Stimulated activated naive CD8-positive, alpha-beta T cell treated with anti-CD3 and anti-CD28 coated beads, Interleukin-15, amount 100 ng/mL, for 72 hours (primary cell): ENCODE measurements around the gene QSER1.
"Not testable (repeated sequence)": the region's sequence is repeated elsewhere in the genome, so short reads cannot be mapped to it uniquely, and the experiment has no call there.

ENCODE experiments used
- ATAC-seq: fragments of 150-1000 bp; cut with Tn5 transposase; 2 replicates; pipeline ENCODE4 v1.10.0; 2021; ENCODE audit warnings: mild to moderate bottlenecking, moderate library complexity
- DNase-seq, 2 donors: peaks; one replicate each; pipeline ENCODE4 v3.0.0; 2021 to 2022
- H3K27ac Mint-ChIP-seq, 2 donors: one replicate each; pipeline ENCODE4 v1.8.0; 2022; ENCODE audit warnings: mild to moderate bottlenecking in 2 of 2, mixed read lengths in 2 of 2, moderate library complexity in 2 of 2
- H3K27me3 Mint-ChIP-seq: one replicate; pipeline ENCODE4 v1.8.0; 2022; ENCODE audit warnings: mixed read lengths
- H3K4me1 Mint-ChIP-seq: one replicate; pipeline ENCODE4 v1.8.0; 2022; ENCODE audit warnings: mild to moderate bottlenecking, mixed read lengths
- H3K4me3 Mint-ChIP-seq, 2 donors: one replicate each; pipeline ENCODE4 v1.8.0; 2022; ENCODE audit warnings: mild to moderate bottlenecking in 2 of 2, mixed read lengths in 2 of 2, moderate library complexity in 1 of 2
- H3K9me3 Mint-ChIP-seq, 2 donors: one replicate each; pipeline ENCODE4 v1.8.0; 2022; ENCODE audit warnings: mixed read lengths in 2 of 2

The QSER1 gene

DNA sequence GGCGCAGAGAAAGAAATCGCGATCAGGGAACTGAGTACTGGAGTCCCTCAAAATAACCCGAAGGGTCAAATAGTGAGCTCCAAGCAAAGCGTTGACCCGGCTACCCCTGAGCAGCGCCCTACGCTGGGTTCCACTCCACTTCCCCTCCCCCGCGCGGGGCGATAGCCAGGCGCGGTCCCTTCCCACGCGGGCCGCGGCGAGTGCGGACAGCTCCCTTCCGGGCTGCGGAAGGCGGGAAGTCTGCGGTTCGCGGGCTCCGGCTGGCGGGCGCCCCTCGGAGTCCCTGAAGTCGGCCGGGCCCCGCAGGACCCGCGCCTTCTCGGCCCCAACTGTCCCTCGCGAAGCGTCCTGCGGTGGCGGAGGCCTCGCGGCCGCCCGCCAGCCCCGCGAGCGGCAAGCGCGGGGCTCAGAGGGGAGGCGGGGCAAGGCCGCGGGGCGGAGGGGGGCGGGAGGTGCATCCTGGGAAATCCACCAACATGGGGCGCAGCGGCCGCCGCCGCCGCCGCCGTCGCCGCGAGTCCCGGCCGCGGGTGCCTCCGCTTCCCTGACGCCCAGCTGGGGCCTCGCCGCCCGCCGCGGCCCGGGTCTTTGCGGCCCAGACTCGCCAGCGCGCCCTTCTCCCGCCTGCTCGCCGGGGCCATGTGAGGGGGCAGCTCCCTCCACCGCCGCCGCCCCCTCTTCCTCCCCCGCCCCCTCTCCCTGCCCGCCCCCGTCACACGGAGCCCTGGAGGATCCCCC, at the start of gene QSER1:
QSER1 (plus strand) TSS at position 457 of the 738 bp plus-strand sequence. CDS start 315 bp downstream, outside the sequence.
- peak within 1 kb of the TSS; percentile 99 for H3K27ac Mint-ChIP-seq
- ATAC-seq: peak; percentile 72
- peaks cover 31% of the 10 kb centered on the region for H3K4me1 Mint-ChIP-seq

DNA sequence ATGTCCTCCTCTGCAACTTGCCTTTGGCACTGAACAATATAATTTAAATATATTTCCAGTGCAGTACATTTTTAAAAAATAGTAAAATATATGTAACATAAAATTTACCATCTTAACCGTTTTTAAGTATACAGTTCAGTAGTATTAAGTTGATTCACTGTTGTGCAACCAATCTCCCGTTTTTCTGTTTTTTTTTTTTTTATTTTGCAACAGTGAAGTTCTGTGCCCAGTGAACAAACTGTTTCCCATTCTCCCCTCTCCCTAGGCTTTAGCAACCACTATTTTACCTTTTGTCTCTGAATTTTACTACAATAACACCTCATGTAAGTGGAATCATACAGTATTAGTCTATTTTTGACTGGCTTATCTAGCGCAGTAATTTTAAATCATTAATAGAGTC, 49.1 kb upstream of the QSER1 start:
- H3K27ac Mint-ChIP-seq: peak overlapping the region in 1 of 2 donors; percentile 35
- DNase-seq (no peak), ATAC-seq (no peak)
- no peaks in the 10 kb centered on the region for H3K4me1 Mint-ChIP-seq
- H3K27me3 Mint-ChIP-seq: peaks cover 16% of the 10 kb centered on the region
- H3K4me3 Mint-ChIP-seq: no peak overlapping the region
- H3K9me3 Mint-ChIP-seq: no peaks in the 10 kb centered on the region

More for the DNA sequence above, at the start of gene QSER1:
- Mint-ChIP-seq H3K27me3 (no peaks in the 10 kb centered on the region), H3K4me3 (peak within 1 kb of the TSS; percentile 99 to 100), H3K9me3 (no peaks in the 10 kb centered on the region)
- DNase-seq: peak; percentile 59 to 66

DNA sequence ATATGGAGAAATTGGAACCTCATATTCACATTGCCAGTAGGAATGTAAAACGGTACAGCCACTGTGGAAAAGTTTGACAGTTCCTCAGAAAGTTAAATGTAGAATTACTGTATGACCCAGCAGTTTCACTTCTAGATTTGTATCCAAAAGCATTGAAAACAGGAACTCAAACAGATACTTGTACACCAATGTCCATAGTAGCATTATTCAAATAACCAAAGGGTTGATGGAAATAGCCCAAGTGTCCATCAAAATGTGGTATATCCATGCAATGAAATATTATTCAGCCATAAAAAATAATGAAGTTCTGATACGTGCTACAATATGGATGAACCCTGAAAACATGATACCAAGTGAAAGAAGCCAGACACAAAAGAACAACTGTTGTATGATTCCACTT, 45.1 kb upstream of the QSER1 start:
- peaks cover 15% of the 10 kb centered on the region for H3K27me3 Mint-ChIP-seq
- H3K9me3 Mint-ChIP-seq: no peaks in the 10 kb centered on the region
- H3K27ac Mint-ChIP-seq: no peak overlapping the region
- H3K4me1 Mint-ChIP-seq: no peaks in the 10 kb centered on the region
- DNase-seq (no peak), ATAC-seq (no peak)
- H3K4me3 Mint-ChIP-seq: no peak overlapping the region

DNA sequence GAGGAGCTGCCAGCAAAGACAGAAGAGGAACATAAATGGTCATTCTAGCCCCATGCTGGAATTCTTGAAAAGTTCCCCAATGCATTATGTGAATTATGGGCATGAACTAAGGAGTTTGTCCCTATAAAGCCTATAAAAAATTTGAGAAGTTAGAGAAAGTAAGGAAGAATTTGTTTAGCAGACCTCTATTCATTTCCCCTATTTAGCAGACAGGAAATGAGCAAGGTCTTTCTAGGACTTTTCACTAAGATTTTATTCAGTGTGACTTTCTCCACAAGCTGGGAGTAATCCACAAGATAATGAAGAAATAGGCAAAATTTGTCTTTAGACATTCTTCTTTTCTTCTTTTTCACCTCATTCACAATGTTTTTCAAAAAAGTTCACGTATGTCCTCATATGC, 42.9 kb upstream of the QSER1 start:
- peaks cover 8% of the 10 kb centered on the region for H3K27me3 Mint-ChIP-seq
- H3K4me3 Mint-ChIP-seq: no peak overlapping the region
- H3K27ac Mint-ChIP-seq: no peak overlapping the region
- no peaks in the 10 kb centered on the region for H3K4me1 Mint-ChIP-seq
- no peaks in the 10 kb centered on the region for H3K9me3 Mint-ChIP-seq
- no peak for DNase-seq
- ATAC-seq: no peak

DNA sequence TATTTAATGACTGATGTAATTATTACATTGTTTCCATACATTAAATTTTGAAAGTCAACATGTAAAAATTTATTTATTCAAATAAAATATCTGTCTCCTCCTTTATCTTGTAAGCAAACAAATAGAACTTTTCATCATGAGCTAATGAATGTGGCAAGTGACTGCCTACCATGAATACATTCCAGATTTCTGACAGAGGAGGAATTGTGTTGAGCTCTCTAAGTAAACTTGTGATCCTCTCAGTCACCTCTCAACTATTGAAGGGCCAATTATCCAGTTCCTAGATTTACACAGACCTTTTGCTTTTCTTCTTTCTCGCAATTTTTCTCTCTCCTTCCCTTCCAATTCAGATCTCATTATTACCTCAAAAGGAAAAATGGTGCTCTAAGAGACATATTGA, 41.4 kb upstream of the QSER1 start:
- Mint-ChIP-seq H3K27ac (no peak overlapping the region), H3K4me3 (no peak overlapping the region), H3K9me3 (no peaks in the 10 kb centered on the region), H3K27me3 (peaks cover 5% of the 10 kb centered on the region), H3K4me1 (no peaks in the 10 kb centered on the region)
- no peak for ATAC-seq
- DNase-seq: no peak

DNA sequence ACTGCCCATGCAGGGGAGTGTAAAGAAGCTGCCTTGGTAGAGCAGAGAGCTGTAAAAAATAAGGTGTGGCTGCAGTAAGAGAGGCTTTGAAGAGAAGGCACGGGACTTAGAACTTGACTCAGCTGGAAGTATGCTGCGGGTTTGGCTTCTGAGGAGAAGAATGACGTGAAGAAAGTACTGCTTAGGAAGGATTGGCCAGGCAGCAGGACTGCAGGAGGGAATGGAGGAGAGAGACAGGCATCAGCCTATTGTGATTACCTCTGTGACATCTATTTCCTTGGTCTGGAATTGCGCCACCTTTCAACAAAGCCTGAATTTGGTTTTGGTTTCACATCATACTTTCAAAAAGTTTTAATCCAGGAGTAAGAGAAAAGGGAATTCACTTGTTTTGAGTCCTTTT, 40.4 kb upstream of the QSER1 start:
- Mint-ChIP-seq H3K9me3 (no peaks in the 10 kb centered on the region), H3K4me1 (no peaks in the 10 kb centered on the region), H3K4me3 (no peak overlapping the region), H3K27me3 (no peaks in the 10 kb centered on the region), H3K27ac (peak overlapping the region in 1 of 2 donors; percentile 50)
- DNase-seq (no peak), ATAC-seq (no peak)

DNA sequence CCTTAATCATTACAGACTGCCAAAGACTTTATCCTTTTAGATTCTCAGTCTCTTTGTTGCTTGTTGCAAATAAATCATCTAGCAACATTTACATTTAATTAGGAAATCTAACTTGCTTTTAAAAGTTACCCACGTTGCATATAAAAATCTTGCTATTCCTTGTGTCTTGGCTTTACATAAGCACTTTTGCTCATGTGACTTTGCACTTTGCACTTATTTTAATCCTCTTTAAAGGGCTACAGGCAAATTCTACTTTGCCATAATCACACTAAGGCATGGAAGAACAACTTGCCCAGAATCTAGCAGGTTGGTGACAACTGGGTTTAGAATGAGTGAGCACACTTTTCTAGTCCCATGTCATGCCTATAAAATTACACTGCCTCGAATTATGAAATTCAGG, 37.0 kb upstream of the QSER1 start:
- Mint-ChIP-seq H3K4me3 (no peak overlapping the region), H3K9me3 (no peaks in the 10 kb centered on the region), H3K27ac (no peak overlapping the region), H3K27me3 (no peaks in the 10 kb centered on the region), H3K4me1 (no peaks in the 10 kb centered on the region)
- ATAC-seq: no peak
- DNase-seq: no peak

DNA sequence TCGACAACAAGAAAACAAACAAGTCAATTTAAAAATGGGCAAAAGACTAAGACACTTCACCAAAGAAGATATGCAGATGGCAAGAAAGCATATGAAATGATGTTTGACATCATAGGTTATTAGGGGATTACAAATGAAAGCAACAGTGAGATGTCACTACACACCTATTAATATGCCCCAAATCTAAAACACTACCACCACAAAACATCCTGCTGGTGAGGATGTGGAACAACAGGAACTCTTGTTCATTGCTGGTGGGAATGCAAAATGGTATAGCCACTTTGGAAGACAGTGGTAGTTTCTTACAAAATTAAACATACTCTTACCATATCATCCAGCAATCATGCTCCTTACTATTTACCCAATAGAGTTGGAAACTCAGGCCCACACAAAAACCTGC, 33.9 kb upstream of the QSER1 start:
- no peak overlapping the region for H3K27ac Mint-ChIP-seq
- no peaks in the 10 kb centered on the region for H3K9me3 Mint-ChIP-seq

DNA sequence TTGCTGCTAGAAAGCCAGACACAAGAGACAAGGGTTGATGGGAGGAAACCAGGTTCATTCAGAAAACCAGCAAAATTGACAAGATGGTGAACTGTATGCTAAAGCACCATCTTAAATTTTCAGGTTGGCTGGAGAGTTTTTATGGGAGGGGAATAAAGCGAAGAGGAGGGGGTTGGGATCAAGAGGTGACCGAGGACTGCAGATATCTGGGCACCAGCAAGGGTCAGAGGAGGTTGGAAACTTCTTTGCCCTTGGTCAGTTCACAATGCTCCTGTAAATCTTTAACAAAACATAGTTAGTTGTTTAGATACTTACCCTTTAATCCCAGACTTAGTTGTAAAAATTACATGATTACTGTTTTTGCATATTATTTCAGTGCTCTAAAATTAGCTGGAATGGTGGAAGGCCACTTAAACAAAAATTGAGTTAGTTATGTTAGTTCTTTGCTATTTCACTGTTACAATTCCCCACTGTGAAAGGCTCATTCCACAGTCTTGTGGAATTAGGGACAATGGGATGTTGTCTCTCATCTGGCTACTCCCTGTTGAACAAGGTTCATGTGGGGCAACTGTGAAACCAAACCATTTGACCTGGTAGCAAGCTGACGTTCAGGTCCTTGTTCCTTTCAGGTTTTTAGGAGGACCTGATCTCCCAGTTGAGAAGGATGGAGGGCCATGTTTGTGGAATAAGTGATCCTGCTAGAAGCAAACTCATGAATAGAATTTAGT, 30.6 kb upstream of the QSER1 start:
- Mint-ChIP-seq H3K4me1 (no peaks in the 10 kb centered on the region), H3K9me3 (no peaks in the 10 kb centered on the region), H3K27ac (no peak overlapping the region), H3K4me3 (no peak overlapping the region), H3K27me3 (peaks cover 13% of the 10 kb centered on the region)
- ATAC-seq (no peak), DNase-seq (no peak)

More for the DNA sequence above, 33.9 kb upstream of the QSER1 start:
- DNase-seq (no peak), ATAC-seq (no peak)
- Mint-ChIP-seq H3K4me3 (no peak overlapping the region), H3K27me3 (no peaks in the 10 kb centered on the region), H3K4me1 (no peaks in the 10 kb centered on the region)

DNA sequence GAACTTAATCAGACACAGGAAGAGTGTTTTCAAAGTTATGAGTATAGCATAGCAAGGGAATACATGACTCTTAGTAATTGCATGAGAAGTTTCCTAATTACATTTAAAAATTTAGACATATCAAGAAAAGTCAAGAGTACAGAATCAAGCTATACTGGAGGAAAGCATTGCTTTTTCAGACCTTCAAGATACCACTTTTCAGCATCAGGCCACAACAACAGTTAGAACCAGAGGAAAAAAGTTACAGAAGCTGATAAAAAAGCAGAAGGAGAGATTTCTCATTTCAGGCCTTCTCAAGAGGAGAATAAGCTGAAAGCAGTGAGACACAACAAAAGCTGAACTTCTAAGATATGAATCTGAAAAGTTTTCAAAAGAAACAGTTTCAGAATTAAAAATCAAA, 28.1 kb upstream of the QSER1 start:
- Mint-ChIP-seq H3K27ac (no peak overlapping the region), H3K27me3 (peaks cover 21% of the 10 kb centered on the region), H3K4me1 (no peaks in the 10 kb centered on the region), H3K4me3 (no peak overlapping the region), H3K9me3 (peaks cover 5% of the 10 kb centered on the region in 2 donors)
- no peak for DNase-seq
- no peak for ATAC-seq

DNA sequence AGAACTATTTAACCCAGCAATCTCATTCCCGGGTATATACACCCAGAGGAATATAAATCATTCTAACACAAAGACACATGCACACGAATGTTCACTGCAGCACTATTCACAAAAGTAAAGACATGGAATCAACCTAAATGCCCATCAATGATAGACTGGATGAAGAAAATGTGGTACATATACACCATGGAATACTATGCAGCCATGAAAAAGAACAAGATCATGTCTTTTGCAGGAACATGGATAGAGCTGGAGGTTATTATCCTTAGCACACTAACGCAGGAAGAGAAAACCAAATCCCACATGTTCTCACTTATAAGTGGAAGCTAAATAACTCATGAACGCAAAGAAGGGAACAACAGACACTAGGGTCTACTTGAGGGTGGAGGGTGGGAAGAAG, 23.9 kb upstream of the QSER1 start:
- not testable (repeated sequence) for DNase-seq, H3K4me3 Mint-ChIP-seq, H3K27ac Mint-ChIP-seq, H3K9me3 Mint-ChIP-seq, H3K4me1 Mint-ChIP-seq, ATAC-seq
- peaks cover 29% of the 10 kb centered on the region for H3K27me3 Mint-ChIP-seq

DNA sequence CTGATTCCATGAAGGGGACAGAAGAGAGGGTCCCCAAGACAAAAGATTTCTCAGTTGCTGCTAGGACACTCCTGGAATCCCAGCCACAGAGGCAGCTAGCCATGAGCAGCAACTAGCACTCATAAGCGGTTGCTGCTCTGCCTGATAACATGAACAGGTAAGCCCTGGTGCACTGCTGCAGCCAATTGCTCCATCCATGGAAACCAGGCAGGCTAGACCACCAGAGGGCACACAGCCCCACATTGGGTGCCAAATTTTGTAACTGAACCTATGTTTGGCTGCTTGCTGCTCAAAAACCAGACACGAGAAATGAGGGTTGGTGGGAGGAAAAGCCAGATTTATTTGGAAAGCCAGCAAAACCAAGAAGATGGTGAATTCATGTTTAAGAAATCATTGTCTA, 21.9 kb upstream of the QSER1 start:
- H3K4me1 Mint-ChIP-seq: no peaks in the 10 kb centered on the region
- H3K27ac Mint-ChIP-seq: no peak overlapping the region
- ATAC-seq (peak; percentile 57), DNase-seq (no peak)
- H3K4me3 Mint-ChIP-seq: no peak overlapping the region
- peaks cover 39% of the 10 kb centered on the region for H3K27me3 Mint-ChIP-seq
- peaks cover 5% of the 10 kb centered on the region in 2 donors for H3K9me3 Mint-ChIP-seq

DNA sequence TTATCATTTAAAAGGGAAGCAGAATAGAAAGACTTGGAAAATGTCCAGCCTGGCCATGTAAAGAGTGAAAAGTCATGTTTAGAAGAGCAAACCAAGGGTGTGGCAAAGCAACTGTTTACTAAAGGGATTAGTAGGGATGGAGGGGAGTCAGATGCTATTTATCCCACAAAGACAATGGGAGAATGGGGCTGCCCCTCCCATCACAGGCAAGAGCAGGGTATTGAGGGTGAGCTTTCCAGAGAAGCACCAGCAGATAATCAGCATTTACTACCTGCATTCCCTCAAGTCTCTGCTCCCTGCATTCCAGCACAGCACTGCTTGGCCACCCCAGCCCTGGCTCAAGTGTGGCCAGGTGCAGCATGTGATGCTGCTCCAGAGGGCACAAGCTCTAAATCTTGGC, 18.5 kb upstream of the QSER1 start:
- Mint-ChIP-seq H3K9me3 (no peaks in the 10 kb centered on the region), H3K4me1 (no peaks in the 10 kb centered on the region), H3K27ac (no peak overlapping the region), H3K4me3 (no peak overlapping the region), H3K27me3 (peaks cover 25% of the 10 kb centered on the region)
- ATAC-seq (no peak), DNase-seq (no peak)

DNA sequence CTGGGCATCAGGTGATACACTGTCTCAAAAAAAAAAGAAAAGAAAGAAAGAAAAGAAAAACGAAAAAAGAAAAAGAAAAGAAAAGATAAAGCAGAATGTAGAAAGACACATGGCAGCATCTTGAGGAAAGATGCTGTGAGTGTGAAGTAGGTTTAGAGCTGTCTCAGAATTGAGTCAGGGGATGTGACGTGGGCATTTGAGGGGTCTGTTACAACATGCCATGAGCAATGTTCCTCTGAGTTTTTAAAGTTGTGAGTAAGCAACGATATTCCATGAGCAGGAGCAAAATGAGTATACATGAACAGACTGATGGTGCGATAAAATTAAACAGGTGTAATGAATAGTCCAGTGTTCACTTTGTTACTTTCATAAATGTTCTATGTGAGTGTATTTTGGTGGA, 11.3 kb upstream of the QSER1 start:
- Mint-ChIP-seq H3K4me1 (no peaks in the 10 kb centered on the region), H3K9me3 (no peaks in the 10 kb centered on the region), H3K27ac (peak overlapping the region in 1 of 2 donors; percentile 72), H3K4me3 (no peak overlapping the region), H3K27me3 (peaks cover 8% of the 10 kb centered on the region)
- DNase-seq (no peak), ATAC-seq (no peak)

DNA sequence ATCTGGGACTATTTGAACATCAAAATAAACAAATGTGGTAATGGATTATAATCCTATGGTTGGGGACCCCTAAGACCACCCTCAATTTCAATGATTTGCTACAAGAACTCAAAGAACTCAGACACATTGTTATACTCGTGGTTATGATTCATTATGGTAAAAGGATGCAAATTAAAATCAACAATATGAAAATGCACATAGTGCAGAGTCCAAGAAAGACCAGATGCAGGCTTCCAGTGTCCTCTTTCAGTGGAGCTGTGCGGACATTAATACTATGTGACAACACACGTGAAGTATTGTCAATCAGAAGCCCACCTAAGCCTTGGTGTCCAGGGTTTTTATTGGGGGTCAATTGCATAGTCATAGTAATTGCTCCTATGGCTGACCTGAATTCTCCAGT, 9.2 kb upstream of the QSER1 start:
- Mint-ChIP-seq H3K27me3 (peaks cover 5% of the 10 kb centered on the region), H3K9me3 (no peaks in the 10 kb centered on the region), H3K4me3 (no peak overlapping the region), H3K4me1 (no peaks in the 10 kb centered on the region), H3K27ac (no peak overlapping the region)
- no peak for DNase-seq
- ATAC-seq: no peak

DNA sequence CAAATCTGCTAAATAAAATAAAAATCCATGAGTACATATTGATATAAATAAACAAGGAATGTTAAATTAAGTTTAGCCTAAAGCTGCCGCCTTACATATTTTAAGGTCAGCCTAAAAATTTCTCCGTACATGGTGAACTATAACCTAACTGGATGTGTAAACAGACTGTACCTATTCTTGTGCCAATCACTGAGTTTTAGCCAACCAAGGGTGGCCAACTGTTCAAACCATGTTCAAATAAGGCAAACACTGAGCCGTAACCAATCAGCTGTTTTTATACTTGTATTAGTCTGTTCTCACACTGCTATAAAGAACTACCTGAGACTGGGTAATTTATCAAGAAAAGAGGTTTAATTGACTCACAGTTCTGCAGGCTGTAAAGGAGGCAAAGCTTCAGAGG, 8.6 kb upstream of the QSER1 start:
- Mint-ChIP-seq H3K27me3 (peaks cover 5% of the 10 kb centered on the region), H3K4me3 (no peak overlapping the region), H3K9me3 (no peaks in the 10 kb centered on the region), H3K27ac (no peak overlapping the region), H3K4me1 (no peaks in the 10 kb centered on the region)
- DNase-seq: no peak
- ATAC-seq: no peak
